GM18507 (cell line): Measurements from ENCODE around the gene TBC1D21.

Experiments used
- DNase-seq: peaks from one replicate; pipeline ENCODE4 v3.0.0; 2011; ENCODE audit warnings: low read depth; ENCODE audit not compliant: insufficient read length; ENCODE audit errors: extremely low spot score
- FAIRE-seq: peaks from 2 replicates; lab custom pipeline; 2011; peaks lifted over from hg19 to GRCh38; lab: Jason Lieb, UNC

TBC1D21 gene

GRCh38 chr15:73857193-73857920 lies 16.0 kb upstream of the TBC1D21 start:
- FAIRE-seq, result no peak
- DNase-seq, result no peak

- no peak for DNase-seq
- no peak for FAIRE-seq
These were observed 15.3 kb upstream of the TBC1D21 start for GRCh38 chr15:73858062-73858461.

GRCh38 chr15:73862276-73862675 lies 11.1 kb upstream of the TBC1D21 start:
- DNase-seq (no peak), FAIRE-seq (no peak)

- DNase-seq (no peak), FAIRE-seq (no peak)
These were observed 8.0 kb upstream of the TBC1D21 start for GRCh38 chr15:73865379-73865778.

- DNase-seq, result no peak
These were observed 7.5 kb upstream of the TBC1D21 start for GRCh38 chr15:73865904-73866303.

GRCh38 chr15:73866481-73866880 lies 6.9 kb upstream of the TBC1D21 start:
- DNase-seq (no peak), FAIRE-seq (no peak)

More at GRCh38 chr15:73865904-73866303, 7.5 kb upstream of the TBC1D21 start:
- no peak for FAIRE-seq

- no peak for DNase-seq
- FAIRE-seq, result no peak
These were observed 6.4 kb upstream of the TBC1D21 start for GRCh38 chr15:73866881-73867410.

GRCh38 chr15:73867426-73867825 lies 5.9 kb upstream of the TBC1D21 start:
- DNase-seq (no peak), FAIRE-seq (no peak)

GRCh38 chr15:73867956-73868355 lies 5.4 kb upstream of the TBC1D21 start:
- DNase-seq (no peak), FAIRE-seq (no peak)

GRCh38 chr15:73869216-73869995 lies 4.0 kb upstream of the TBC1D21 start:
- no peak for FAIRE-seq
- no peak for DNase-seq

- DNase-seq (no peak), FAIRE-seq (no peak)
These were observed 2.5 kb upstream of the TBC1D21 start for GRCh38 chr15:73870700-73871408.

- no peak for FAIRE-seq
- no peak for DNase-seq
These were observed 1.0 kb upstream of the TBC1D21 start for GRCh38 chr15:73872346-73872745.

GRCh38 chr15:73873889-73874511 lies 636 bp downstream of the TBC1D21 start:
- FAIRE-seq (peak; percentile 64), DNase-seq (no peak)

GRCh38 chr15:73879426-73879825 lies 6.1 kb downstream of the TBC1D21 start:
- no peak for FAIRE-seq

GRCh38 chr15:73881579-73882320 lies 8.4 kb downstream of the TBC1D21 start:
- no peak for DNase-seq
- FAIRE-seq, result no peak

More at GRCh38 chr15:73879426-73879825, 6.1 kb downstream of the TBC1D21 start:
- no peak for DNase-seq

- FAIRE-seq (no peak), DNase-seq (no peak)
These were observed 9.5 kb downstream of the TBC1D21 start for GRCh38 chr15:73882761-73883419.

GRCh38 chr15:73884159-73884558 lies 10.8 kb downstream of the TBC1D21 start:
- no peak for FAIRE-seq

GRCh38 chr15:73885954-73886700 lies 12.8 kb downstream of the TBC1D21 start:
- DNase-seq, result no peak
- FAIRE-seq, result no peak

More at GRCh38 chr15:73884159-73884558, 10.8 kb downstream of the TBC1D21 start:
- DNase-seq, result no peak
